ENCODE data around the gene SLC25A51.

SLC25A51 gene

GRCh38 chr9:37908283-37908682, 4.4 kb upstream of the SLC25A51 start:
- peak overlapping the region in 1 of 2 experiments; percentile 36 for H3K4me3 ChIP-seq (ENCODE audit: low read depth in 1 of 2, low read length in 1 of 2)
- no peaks in the 10 kb centered on the region for H3K27me3 ChIP-seq
- H3K27ac ChIP-seq: peak overlapping the region; percentile 93
- H3K36me3 ChIP-seq: no peaks in the 10 kb centered on the region
- no peak for TF ChIP-seq CTCF (IDR thresholded peaks at IDR 0.05)
- H3K9me3 ChIP-seq: no peaks in the 10 kb centered on the region
- H3K4me1 ChIP-seq (ENCODE audit: control insufficient read depth in 1 of 2, insufficient read depth in 1 of 2, low read depth in 1 of 2, low read length in 1 of 2): peaks cover 64 to 76% of the 10 kb centered on the region in 2 experiments

GRCh38 chr9:37906312-37907239, 2.6 kb upstream of the SLC25A51 start:
- no peak overlapping the region for H3K4me3 ChIP-seq (ENCODE audit: low read depth in 1 of 2, low read length in 1 of 2)
- H3K27ac ChIP-seq: peak overlapping the region; percentile 93
- H3K36me3 ChIP-seq: no peaks in the 10 kb centered on the region
- H3K4me1 ChIP-seq (ENCODE audit: control insufficient read depth in 1 of 2, insufficient read depth in 1 of 2, low read depth in 1 of 2, low read length in 1 of 2): peaks cover 66 to 80% of the 10 kb centered on the region in 2 experiments
- H3K9me3 ChIP-seq: no peaks in the 10 kb centered on the region
- no peak for TF ChIP-seq CTCF (IDR thresholded peaks at IDR 0.05)
- no peaks in the 10 kb centered on the region for H3K27me3 ChIP-seq

GRCh38 chr9:37905776-37906175, 1.8 kb upstream of the SLC25A51 start:
- peak overlapping the region; percentile 11 for H3K27ac ChIP-seq
- no peaks in the 10 kb centered on the region for H3K36me3 ChIP-seq

GRCh38 chr9:37905131-37905505, 1.2 kb upstream of the SLC25A51 start:
- no peak for TF ChIP-seq CTCF (IDR thresholded peaks at IDR 0.05)
- H3K27me3 ChIP-seq: no peaks in the 10 kb centered on the region
- H3K4me1 ChIP-seq (ENCODE audit: control insufficient read depth in 1 of 2, insufficient read depth in 1 of 2, low read depth in 1 of 2, low read length in 1 of 2): peaks cover 54 to 66% of the 10 kb centered on the region in 2 experiments
- H3K9me3 ChIP-seq: no peaks in the 10 kb centered on the region
- H3K4me3 ChIP-seq (ENCODE audit: low read depth in 1 of 2, low read length in 1 of 2): no peak overlapping the region
- no peaks in the 10 kb centered on the region for H3K36me3 ChIP-seq
- H3K27ac ChIP-seq: peak overlapping the region; percentile 91

More at GRCh38 chr9:37905776-37906175, 1.8 kb upstream of the SLC25A51 start:
- Histone ChIP-seq H3K9me3 (no peaks in the 10 kb centered on the region), H3K27me3 (no peaks in the 10 kb centered on the region), H3K4me3 (ENCODE audit: low read depth in 1 of 2, low read length in 1 of 2) (no peak overlapping the region), H3K4me1 (ENCODE audit: control insufficient read depth in 1 of 2, insufficient read depth in 1 of 2, low read depth in 1 of 2, low read length in 1 of 2) (peaks cover 58 to 72% of the 10 kb centered on the region in 2 experiments)
- no peak for TF ChIP-seq CTCF (IDR thresholded peaks at IDR 0.05)

GRCh38 chr9:37904445-37905130, 661 bp upstream of the SLC25A51 start:
- Histone ChIP-seq H3K36me3 (no peaks in the 10 kb centered on the region), H3K9me3 (no peaks in the 10 kb centered on the region), H3K4me3 (ENCODE audit: low read depth in 1 of 2, low read length in 1 of 2) (peak overlapping the region; percentile 85 to 91), H3K27me3 (no peaks in the 10 kb centered on the region), H3K27ac (peak overlapping the region; percentile 91), H3K4me1 (ENCODE audit: control insufficient read depth in 1 of 2, insufficient read depth in 1 of 2, low read depth in 1 of 2, low read length in 1 of 2) (peaks cover 49 to 62% of the 10 kb centered on the region in 2 experiments)
- TF ChIP-seq CTCF (IDR thresholded peaks at IDR 0.05): no peak
